ENCODE results near the gene RAC3.

The RAC3 gene

DNA sequence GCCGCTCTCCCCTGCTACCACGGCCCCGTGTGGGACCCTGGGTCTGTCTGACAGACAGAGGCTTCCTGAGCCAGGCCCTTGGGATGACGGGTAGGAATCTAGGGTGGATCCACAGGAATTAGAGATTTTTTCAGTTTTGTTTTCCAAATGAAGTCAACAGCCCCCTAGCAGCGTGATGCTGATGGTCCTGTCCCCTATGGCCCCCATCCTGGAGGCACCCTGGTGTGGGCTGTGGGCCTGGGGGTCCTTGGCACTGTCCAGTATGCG, 24.3 kb upstream of the RAC3 start:
- Histone ChIP-seq H3K27ac (ENCODE audit: low read depth in 2 of 2, low read length in 2 of 2) (no peak overlapping the region), H3K36me3 (ENCODE audit: control insufficient read depth in 2 of 2, insufficient read depth in 2 of 2, low read length in 2 of 2) (no peaks in the 10 kb centered on the region), H3K4me1 (ENCODE audit: control insufficient read depth in 2 of 2, insufficient read depth in 2 of 2, low read length in 2 of 2) (no peaks in the 10 kb centered on the region), H3K4me3 (ENCODE audit: low read length in 2 of 2) (no peak overlapping the region), H3K9me3 (ENCODE audit: control insufficient read depth in 2 of 2, low read length in 2 of 2) (no peaks in the 10 kb centered on the region), H3K27me3 (ENCODE audit: control insufficient read depth in 2 of 2, insufficient read depth in 2 of 2, low read length in 2 of 2) (no peaks in the 10 kb centered on the region), H3K9ac (ENCODE audit: low read depth in 1 of 2, low read length in 2 of 2) (no peak overlapping the region)

DNA sequence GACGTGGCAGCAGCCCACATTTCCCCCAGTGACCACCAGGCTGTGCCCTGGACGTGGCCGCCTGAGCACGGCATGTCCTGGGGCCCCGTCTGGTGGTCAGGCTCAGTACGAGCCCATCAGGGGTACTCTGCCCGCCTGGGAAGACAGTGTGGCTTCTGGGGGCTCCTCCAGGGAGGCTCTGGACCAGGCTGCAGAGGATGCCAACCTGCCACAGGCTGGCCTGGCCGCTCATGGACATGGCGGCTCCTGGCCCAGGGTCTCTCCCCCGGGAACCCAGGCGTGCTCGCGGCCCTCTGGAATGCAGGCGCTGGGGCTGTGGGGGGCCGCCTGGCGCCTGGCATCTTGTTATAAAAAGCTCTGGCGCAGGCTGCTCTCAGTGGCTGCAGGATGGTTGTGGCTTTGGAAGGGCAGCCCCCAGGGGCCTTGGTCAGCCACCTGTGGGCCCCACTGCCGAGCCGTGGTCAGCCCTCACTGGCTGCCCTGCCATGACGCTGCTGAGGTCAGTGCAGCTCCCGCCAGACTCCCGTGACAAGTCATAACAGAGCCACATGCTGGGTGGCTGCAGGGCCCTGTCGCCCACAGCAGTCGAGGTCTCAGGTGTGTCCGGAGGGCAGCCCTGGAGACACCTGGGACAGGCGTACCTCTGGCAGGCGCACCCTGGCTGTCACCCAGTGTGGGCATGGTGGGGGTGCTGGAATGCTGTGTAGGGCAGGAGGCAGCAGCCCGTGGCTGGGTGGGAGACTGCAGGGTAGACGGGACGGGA, 23.8 kb upstream of the RAC3 start:
- Histone ChIP-seq H3K9ac (ENCODE audit: low read depth in 1 of 2, low read length in 2 of 2) (no peak overlapping the region), H3K36me3 (ENCODE audit: control insufficient read depth in 2 of 2, insufficient read depth in 2 of 2, low read length in 2 of 2) (no peaks in the 10 kb centered on the region), H3K4me1 (ENCODE audit: control insufficient read depth in 2 of 2, insufficient read depth in 2 of 2, low read length in 2 of 2) (no peaks in the 10 kb centered on the region), H3K4me3 (ENCODE audit: low read length in 2 of 2) (no peak overlapping the region), H3K27ac (ENCODE audit: low read depth in 2 of 2, low read length in 2 of 2) (no peak overlapping the region), H3K27me3 (ENCODE audit: control insufficient read depth in 2 of 2, insufficient read depth in 2 of 2, low read length in 2 of 2) (no peaks in the 10 kb centered on the region), H3K9me3 (ENCODE audit: control insufficient read depth in 2 of 2, low read length in 2 of 2) (no peaks in the 10 kb centered on the region)

DNA sequence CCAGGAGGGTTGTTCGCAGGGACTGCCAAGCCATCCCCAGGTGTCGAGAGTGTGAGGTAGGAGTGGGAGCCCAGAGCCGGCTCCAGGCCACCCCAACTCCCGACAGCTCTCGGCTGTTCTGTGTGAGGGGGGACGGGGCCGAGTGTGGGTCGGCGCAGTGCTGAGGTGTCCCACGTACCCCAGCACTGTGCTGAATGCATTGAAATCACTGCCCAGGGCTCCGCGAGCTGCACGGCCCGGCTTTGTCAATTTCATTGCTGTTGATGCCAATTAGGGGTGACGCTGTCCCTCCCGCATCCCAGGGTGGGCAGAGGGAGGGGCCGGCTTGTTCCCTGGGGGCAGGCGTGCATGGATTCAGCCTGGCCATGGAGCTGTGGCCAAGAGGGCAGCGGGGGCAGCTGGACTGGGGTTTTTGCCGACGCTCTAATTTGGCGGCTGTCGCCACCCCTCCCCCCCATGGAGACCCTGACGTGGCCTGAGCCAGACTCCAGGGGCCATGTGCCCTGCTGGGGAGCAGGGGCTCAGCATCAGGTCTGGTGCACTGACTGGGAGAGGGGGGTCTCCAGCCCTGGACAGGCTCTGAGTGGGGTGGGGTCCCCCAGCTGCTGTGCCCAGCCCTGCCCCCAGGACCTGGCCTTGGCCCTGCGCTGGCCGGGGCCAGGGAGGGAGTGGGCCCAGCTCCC, 23.1 kb upstream of the RAC3 start:
- H3K27ac ChIP-seq (ENCODE audit: low read depth in 2 of 2, low read length in 2 of 2): no peak overlapping the region
- no peaks in the 10 kb centered on the region for H3K36me3 ChIP-seq (ENCODE audit: control insufficient read depth in 2 of 2, insufficient read depth in 2 of 2, low read length in 2 of 2)
- H3K4me1 ChIP-seq (ENCODE audit: control insufficient read depth in 2 of 2, insufficient read depth in 2 of 2, low read length in 2 of 2): no peaks in the 10 kb centered on the region
- H3K9me3 ChIP-seq (ENCODE audit: control insufficient read depth in 2 of 2, low read length in 2 of 2): no peaks in the 10 kb centered on the region
- no peak overlapping the region for H3K9ac ChIP-seq (ENCODE audit: low read depth in 1 of 2, low read length in 2 of 2)
- no peak overlapping the region for H3K4me3 ChIP-seq (ENCODE audit: low read length in 2 of 2)
- no peaks in the 10 kb centered on the region for H3K27me3 ChIP-seq (ENCODE audit: control insufficient read depth in 2 of 2, insufficient read depth in 2 of 2, low read length in 2 of 2)

DNA sequence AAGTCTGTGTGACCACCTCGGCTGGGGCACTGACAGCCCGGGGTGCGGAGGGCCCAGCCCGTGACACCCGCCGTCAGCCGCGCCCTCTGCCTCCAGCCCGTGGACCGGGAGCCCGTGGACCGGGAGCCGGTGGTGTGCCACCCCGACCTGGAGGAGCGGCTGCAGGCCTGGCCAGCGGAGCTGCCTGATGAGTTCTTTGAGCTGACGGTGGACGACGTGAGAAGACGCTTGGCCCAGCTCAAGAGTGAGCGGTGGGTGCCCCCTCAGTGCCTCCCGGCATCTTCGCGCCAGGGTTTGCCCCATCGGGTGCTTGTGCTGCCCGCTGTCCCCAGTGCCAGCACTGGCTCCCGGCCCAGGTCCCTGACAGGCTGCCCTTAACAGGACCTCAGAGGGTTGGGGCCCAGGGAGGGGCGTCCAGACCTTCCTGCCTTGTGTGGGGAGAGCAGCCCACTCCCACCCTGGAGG, 22.5 kb upstream of the RAC3 start:
- no peaks in the 10 kb centered on the region for H3K4me1 ChIP-seq (ENCODE audit: control insufficient read depth in 2 of 2, insufficient read depth in 2 of 2, low read length in 2 of 2)

DNA sequence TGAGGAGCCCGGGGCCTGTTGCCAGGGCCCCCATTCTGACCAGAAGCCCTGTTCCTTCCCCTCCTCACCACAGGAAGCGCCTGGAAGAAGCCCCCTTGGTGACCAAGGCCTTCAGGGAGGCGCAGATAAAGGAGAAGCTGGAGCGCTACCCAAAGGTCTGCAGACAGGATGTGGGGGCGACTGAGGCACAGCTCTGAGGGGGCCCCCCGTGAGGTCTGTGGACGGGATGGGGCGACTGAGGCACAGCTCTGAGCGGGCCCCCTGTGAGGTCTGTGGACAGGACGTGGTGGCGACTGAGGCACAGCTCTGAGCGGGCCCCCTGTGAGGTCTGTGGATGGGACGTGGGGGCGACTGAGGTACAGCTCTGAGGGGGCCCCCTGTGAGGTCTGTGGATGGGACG, 22.1 kb upstream of the RAC3 start:
- H3K36me3 ChIP-seq (ENCODE audit: control insufficient read depth in 2 of 2, insufficient read depth in 2 of 2, low read length in 2 of 2): no peaks in the 10 kb centered on the region
- no peak overlapping the region for H3K4me3 ChIP-seq (ENCODE audit: low read length in 2 of 2)
- H3K27me3 ChIP-seq (ENCODE audit: control insufficient read depth in 2 of 2, insufficient read depth in 2 of 2, low read length in 2 of 2): no peaks in the 10 kb centered on the region
- no peak overlapping the region for H3K27ac ChIP-seq (ENCODE audit: low read depth in 2 of 2, low read length in 2 of 2)
- H3K9me3 ChIP-seq (ENCODE audit: control insufficient read depth in 2 of 2, low read length in 2 of 2): no peaks in the 10 kb centered on the region
- H3K4me1 ChIP-seq (ENCODE audit: control insufficient read depth in 2 of 2, insufficient read depth in 2 of 2, low read length in 2 of 2): no peaks in the 10 kb centered on the region
- H3K9ac ChIP-seq (ENCODE audit: low read depth in 1 of 2, low read length in 2 of 2): no peak overlapping the region

More for the DNA sequence above, 22.5 kb upstream of the RAC3 start:
- H3K9ac ChIP-seq (ENCODE audit: low read depth in 1 of 2, low read length in 2 of 2): no peak overlapping the region
- H3K4me3 ChIP-seq (ENCODE audit: low read length in 2 of 2): no peak overlapping the region
- H3K27ac ChIP-seq (ENCODE audit: low read depth in 2 of 2, low read length in 2 of 2): no peak overlapping the region
- H3K9me3 ChIP-seq (ENCODE audit: control insufficient read depth in 2 of 2, low read length in 2 of 2): no peaks in the 10 kb centered on the region
- H3K27me3 ChIP-seq (ENCODE audit: control insufficient read depth in 2 of 2, insufficient read depth in 2 of 2, low read length in 2 of 2): no peaks in the 10 kb centered on the region
- no peaks in the 10 kb centered on the region for H3K36me3 ChIP-seq (ENCODE audit: control insufficient read depth in 2 of 2, insufficient read depth in 2 of 2, low read length in 2 of 2)

DNA sequence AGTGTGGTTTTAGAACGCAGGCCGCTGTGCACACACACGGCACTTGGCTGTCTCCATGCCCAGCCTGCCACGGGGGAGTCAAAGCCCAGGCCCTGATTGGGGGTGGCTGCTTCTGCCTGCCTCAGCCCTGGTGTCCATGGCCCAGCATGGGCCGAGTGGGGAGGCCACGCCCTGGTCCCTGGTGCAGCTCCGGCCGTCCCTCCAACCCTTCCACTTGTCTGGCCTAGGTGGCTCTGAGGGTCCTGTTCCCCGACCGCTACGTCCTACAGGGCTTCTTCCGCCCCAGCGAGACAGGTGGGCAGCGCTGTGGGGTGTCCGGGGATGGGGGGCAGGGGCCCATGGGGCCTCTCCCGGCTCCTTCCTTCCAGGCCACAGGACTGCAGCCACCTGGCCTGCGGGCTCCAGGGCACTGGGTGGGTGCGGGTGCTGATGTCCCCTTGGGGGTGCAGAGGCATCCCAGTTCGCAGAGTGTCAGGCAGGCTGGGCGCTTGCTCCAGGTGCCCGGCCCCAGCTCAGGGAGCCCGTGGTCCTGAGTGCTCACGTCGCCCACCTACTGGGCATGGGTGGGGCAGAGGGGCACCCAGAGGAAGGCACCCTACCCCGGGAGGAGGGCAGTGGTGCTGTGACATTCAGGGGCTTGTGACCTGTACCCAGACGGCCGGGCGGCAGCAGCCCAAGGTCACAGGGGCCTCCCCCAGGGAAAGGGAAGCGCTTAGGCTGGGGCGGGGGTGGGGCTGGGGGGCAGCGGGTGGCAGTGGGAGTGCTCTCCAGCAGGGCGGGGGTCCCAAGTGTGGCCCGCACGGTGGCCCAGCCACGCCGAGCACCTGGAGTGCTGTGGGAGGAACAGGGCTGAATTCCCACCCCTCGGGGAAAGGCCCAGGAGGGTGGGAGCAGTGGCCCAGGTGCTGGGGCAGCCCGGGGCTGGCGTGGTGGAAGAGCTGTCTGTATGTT, 20.6 kb upstream of the RAC3 start:
- H3K9me3 ChIP-seq (ENCODE audit: control insufficient read depth in 2 of 2, low read length in 2 of 2): no peaks in the 10 kb centered on the region
- H3K27me3 ChIP-seq (ENCODE audit: control insufficient read depth in 2 of 2, insufficient read depth in 2 of 2, low read length in 2 of 2): no peaks in the 10 kb centered on the region
- H3K4me1 ChIP-seq (ENCODE audit: control insufficient read depth in 2 of 2, insufficient read depth in 2 of 2, low read length in 2 of 2): no peaks in the 10 kb centered on the region
- H3K9ac ChIP-seq (ENCODE audit: low read depth in 1 of 2, low read length in 2 of 2): no peak overlapping the region
- H3K36me3 ChIP-seq (ENCODE audit: control insufficient read depth in 2 of 2, insufficient read depth in 2 of 2, low read length in 2 of 2): no peaks in the 10 kb centered on the region
- H3K27ac ChIP-seq (ENCODE audit: low read depth in 2 of 2, low read length in 2 of 2): no peak overlapping the region
- H3K4me3 ChIP-seq (ENCODE audit: low read length in 2 of 2): no peak overlapping the region

DNA sequence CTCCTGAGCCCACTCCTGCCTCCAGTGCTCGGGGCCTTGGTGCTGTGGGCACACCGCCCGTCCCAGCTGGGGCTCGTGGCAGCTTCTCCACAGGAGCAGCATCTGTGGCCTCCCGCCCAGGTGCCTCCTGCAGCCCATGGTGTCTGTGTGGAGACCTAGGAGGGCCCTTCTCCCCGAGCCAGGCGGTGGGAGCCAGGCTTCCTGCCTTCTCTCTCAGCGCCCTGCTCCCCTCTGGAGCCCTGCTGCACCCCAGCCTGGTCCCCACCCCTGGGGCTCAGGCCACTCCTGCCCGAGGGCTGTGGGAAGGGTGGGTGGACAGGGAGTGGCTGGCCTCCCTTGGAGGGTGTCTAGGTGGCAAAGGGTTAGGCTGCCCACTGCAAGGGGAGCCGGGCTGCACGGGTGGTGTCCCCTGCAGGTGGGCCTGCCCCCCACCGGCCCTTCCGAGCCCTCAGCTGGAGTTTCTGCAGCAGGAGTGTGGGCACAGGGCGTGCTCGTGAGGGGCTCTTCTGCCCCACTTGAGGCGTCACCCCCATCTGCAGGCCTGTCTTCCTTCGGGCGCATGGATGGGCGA, 19.8 kb upstream of the RAC3 start:
- Histone ChIP-seq H3K9me3 (ENCODE audit: control insufficient read depth in 2 of 2, low read length in 2 of 2) (no peaks in the 10 kb centered on the region), H3K27me3 (ENCODE audit: control insufficient read depth in 2 of 2, insufficient read depth in 2 of 2, low read length in 2 of 2) (no peaks in the 10 kb centered on the region), H3K27ac (ENCODE audit: low read depth in 2 of 2, low read length in 2 of 2) (no peak overlapping the region), H3K4me1 (ENCODE audit: control insufficient read depth in 2 of 2, insufficient read depth in 2 of 2, low read length in 2 of 2) (no peaks in the 10 kb centered on the region), H3K9ac (ENCODE audit: low read depth in 1 of 2, low read length in 2 of 2) (no peak overlapping the region), H3K4me3 (ENCODE audit: low read length in 2 of 2) (no peak overlapping the region), H3K36me3 (ENCODE audit: control insufficient read depth in 2 of 2, insufficient read depth in 2 of 2, low read length in 2 of 2) (no peaks in the 10 kb centered on the region)

DNA sequence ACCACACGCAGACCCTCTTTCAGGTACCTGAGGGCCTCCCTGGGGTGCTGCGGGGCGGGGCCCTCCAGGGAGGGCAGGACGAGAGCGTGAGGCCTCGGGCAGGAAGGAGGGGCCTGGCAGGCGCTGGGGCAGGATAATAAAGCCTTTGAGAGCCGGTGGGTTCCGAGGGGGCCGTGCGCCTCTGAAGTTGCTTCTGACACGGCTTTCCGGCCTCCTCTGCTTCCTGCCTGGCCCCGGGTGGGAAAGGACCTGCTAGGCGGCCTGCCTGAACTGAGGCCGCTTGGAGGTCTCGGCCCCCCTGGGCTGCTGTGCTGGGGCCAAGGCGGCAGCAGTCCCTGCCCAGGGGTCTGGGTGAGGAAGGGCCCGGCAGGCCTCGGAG, 19.2 kb upstream of the RAC3 start:
- Histone ChIP-seq H3K27me3 (ENCODE audit: control insufficient read depth in 2 of 2, insufficient read depth in 2 of 2, low read length in 2 of 2) (no peaks in the 10 kb centered on the region), H3K9me3 (ENCODE audit: control insufficient read depth in 2 of 2, low read length in 2 of 2) (no peaks in the 10 kb centered on the region), H3K36me3 (ENCODE audit: control insufficient read depth in 2 of 2, insufficient read depth in 2 of 2, low read length in 2 of 2) (no peaks in the 10 kb centered on the region), H3K27ac (ENCODE audit: low read depth in 2 of 2, low read length in 2 of 2) (no peak overlapping the region), H3K4me1 (ENCODE audit: control insufficient read depth in 2 of 2, insufficient read depth in 2 of 2, low read length in 2 of 2) (no peaks in the 10 kb centered on the region), H3K4me3 (ENCODE audit: low read length in 2 of 2) (no peak overlapping the region), H3K9ac (ENCODE audit: low read depth in 1 of 2, low read length in 2 of 2) (no peak overlapping the region)

DNA sequence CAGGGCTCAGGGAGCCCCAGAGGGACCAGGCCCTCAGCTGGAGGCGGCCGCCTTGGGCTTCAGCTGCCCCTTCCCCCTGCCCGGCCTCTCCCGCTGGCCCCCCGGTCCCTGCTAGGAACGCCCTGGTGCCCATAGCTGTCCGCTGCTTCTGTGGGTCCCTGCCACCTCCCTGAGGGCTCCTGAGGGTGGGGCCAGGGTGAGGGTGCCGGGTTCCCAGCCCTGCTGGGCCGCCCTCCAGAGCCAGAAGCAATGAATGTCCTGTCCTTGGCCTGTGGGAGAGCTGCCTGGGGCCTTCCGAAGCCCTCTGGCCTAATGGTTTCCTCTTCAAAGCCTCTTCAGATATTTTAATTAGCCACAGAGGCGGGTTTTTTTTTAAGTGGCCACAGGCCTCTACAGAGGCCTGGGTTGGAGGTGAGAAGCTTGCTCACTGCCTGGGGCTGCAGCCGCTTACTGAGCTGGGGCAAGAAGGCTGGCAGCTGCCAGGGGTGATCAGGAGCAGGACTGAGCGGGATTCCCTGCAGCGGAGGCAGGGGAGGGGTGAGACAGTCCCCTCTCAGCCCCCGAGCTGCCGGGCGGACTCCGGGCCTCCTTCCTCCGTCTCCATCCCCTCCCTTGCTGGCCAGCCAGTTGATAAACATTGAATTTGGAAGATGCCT, 18.7 kb upstream of the RAC3 start:
- Histone ChIP-seq H3K36me3 (ENCODE audit: control insufficient read depth in 2 of 2, insufficient read depth in 2 of 2, low read length in 2 of 2) (no peaks in the 10 kb centered on the region), H3K27me3 (ENCODE audit: control insufficient read depth in 2 of 2, insufficient read depth in 2 of 2, low read length in 2 of 2) (no peaks in the 10 kb centered on the region), H3K4me1 (ENCODE audit: control insufficient read depth in 2 of 2, insufficient read depth in 2 of 2, low read length in 2 of 2) (no peaks in the 10 kb centered on the region), H3K27ac (ENCODE audit: low read depth in 2 of 2, low read length in 2 of 2) (peak overlapping the region in 1 of 2 donors; percentile 38), H3K9ac (ENCODE audit: low read depth in 1 of 2, low read length in 2 of 2) (no peak overlapping the region), H3K9me3 (ENCODE audit: control insufficient read depth in 2 of 2, low read length in 2 of 2) (no peaks in the 10 kb centered on the region), H3K4me3 (ENCODE audit: low read length in 2 of 2) (no peak overlapping the region)
